AG09309 (cell line): Measurements from ENCODE around the gene SRP72.
A peak's percentile ranks its signal among the peaks of the same experiment; 100 is the strongest.

Source experiments
- DNase-seq: peaks from one replicate; pipeline ENCODE4 v3.0.0-alpha.2; 2010; ENCODE audit warnings: low read depth
- H3K4me3 ChIP-seq: 2 replicates; pipeline ENCODE4 v1.5.1; 2011; ENCODE audit warnings: mild to moderate bottlenecking, low read depth, low read length, moderate library complexity; ENCODE audit not compliant: control insufficient read depth
- CTCF ChIP-seq: IDR thresholded peaks from 2 replicates; pipeline ENCODE4 v1.5.1; 2011; ENCODE audit warnings: mild to moderate bottlenecking, low read depth, low read length, inconsistent platforms; ENCODE audit not compliant: insufficient read depth, control insufficient read depth; ENCODE audit errors: missing control alignments

Gene SRP72

GRCh38 chr4:56475917-56476316 lies 8.5 kb downstream of the SRP72 start:
- DNase-seq, result no peak
- TF ChIP-seq CTCF, result no peak
- H3K4me3 ChIP-seq, result no peak overlapping the region

- TF ChIP-seq CTCF, result no peak
- H3K4me3 ChIP-seq, result no peak overlapping the region
- DNase-seq, result no peak
Measured at GRCh38 chr4:56477192-56477702, 9.8 kb downstream of the SRP72 start.

GRCh38 chr4:56480691-56481090 lies 13.3 kb downstream of the SRP72 start:
- DNase-seq, result no peak
- TF ChIP-seq CTCF, result no peak
- H3K4me3 ChIP-seq, result no peak overlapping the region

GRCh38 chr4:56496241-56496640 lies 28.8 kb downstream of the SRP72 start:
- no peak overlapping the region for H3K4me3 ChIP-seq
- no peak for DNase-seq
- no peak for TF ChIP-seq CTCF

GRCh38 chr4:56505269-56506130 lies 38.1 kb downstream of the SRP72 start, which contains the start of gene ARL9:
ARL9 (plus strand) TSS chr4:56505791; CDS start chr4:56505863, 72 bp downstream.
- peak within 1 kb of the TSS; percentile 64 for H3K4me3 ChIP-seq
- no peak for TF ChIP-seq CTCF
- DNase-seq, result peak; percentile 5

- no peak overlapping the region for H3K4me3 ChIP-seq
- DNase-seq, result no peak
- no peak for TF ChIP-seq CTCF
Measured at GRCh38 chr4:56511098-56511497, 43.7 kb downstream of the SRP72 start.

GRCh38 chr4:56512166-56512565 lies 44.7 kb downstream of the SRP72 start:
- TF ChIP-seq CTCF, result no peak
- no peak overlapping the region for H3K4me3 ChIP-seq
- peak; percentile 10 for DNase-seq
